Heart right ventricle (tissue), 16 donors: ENCODE measurements around the gene TAS2R43. TPM values are rescaled to one million over a fixed set of nuclear protein-coding genes. Genes with fewer than 3 reads are reported as not detected.
A peak's percentile ranks its signal among the peaks of the same experiment; 100 is the strongest.

Experiments
- ATAC-seq, 8 donors: fragments of 200-7000 bp; cut with Tn5 transposase; one replicate each; pipeline ENCODE4 v1.9.1; 2020; ENCODE audit warnings: mild to moderate bottlenecking in 8 of 8, moderate library complexity in 8 of 8, moderate number of reproducible peaks in 1 of 8
- DNase-seq, 2 donors: peaks; one replicate each; pipeline ENCODE4 v3.0.0-alpha.2; 2020
- H3K27ac ChIP-seq, 10 donors: fragments of 200-600 bp; sonication (generic) in 2 of 10; one replicate each; pipeline versions ENCODE4 v1.5.0 to v1.8.0; 2020 to 2022; ENCODE audit warnings: mild to moderate bottlenecking in 3 of 10
- H3K27me3 ChIP-seq, 7 donors: fragments of 200-600 bp; one replicate each; pipeline ENCODE4 v1.8.0; 2021 to 2022; ENCODE audit warnings: mild to moderate bottlenecking in 2 of 7
- H3K36me3 ChIP-seq, 9 donors: fragments of 200-600 bp; sonication (generic) in 1 of 9; one replicate each; pipeline versions ENCODE4 v1.5.0 to v1.8.0; 2020 to 2022; ENCODE audit warnings: mild to moderate bottlenecking in 2 of 9
- H3K4me1 ChIP-seq, 9 donors: fragments of 200-600 bp; sonication (generic) in 1 of 9; one replicate each; pipeline versions ENCODE4 v1.5.0 to v1.8.0; 2020 to 2022; ENCODE audit warnings: mild to moderate bottlenecking in 4 of 9
- H3K4me3 ChIP-seq, 10 donors: fragments of 200-600 bp; sonication (generic) in 2 of 10; one replicate each; pipeline versions ENCODE4 v1.5.0 to v1.8.0; 2020 to 2022; ENCODE audit warnings: mild to moderate bottlenecking in 7 of 10, moderate library complexity in 2 of 10
- H3K9me3 ChIP-seq, 11 donors: fragments of 200-600 bp in 10 of 11; sonication (generic) in 2 of 11; one replicate each; pipeline versions ENCODE4 v1.5.0 to v1.8.0; 2013 to 2022; ENCODE audit warnings: mild to moderate bottlenecking in 2 of 11, control low read depth in 1 of 11, moderate library complexity in 1 of 11
- WGBS, 2 donors: extraction: QIAGEN DNeasy Blood & Tissue Kit; methylation state at CpG; one replicate each; pipeline ENCODE4 v1.1.7; 2013; ENCODE audit warnings: inconsistent platforms in 1 of 2; 5-methylcytosine and 5-hydroxymethylcytosine counted together
- intact Hi-C, 10 donors: fragments of 100-400 bp; cut with DNase I; formaldehyde crosslinking; loops; one replicate each; pipeline versions ENCODE4 v1.11.1 to v1.14.2; 2022
- polyA plus RNA-seq, 2 donors: library from polyadenylated mRNA; stranded (reverse); fragments of 200-250 nt; gene quantifications; one replicate each; pipeline ENCODE4 v1.2.3, GENCODE V29; 2013
- total RNA-seq, 10 donors: library from RNA; stranded (reverse); fragmentation: NEBNext Ultra II Directional in 3 of 10; extraction: Animal tissue kit (Norgen Biotek cat#: 25700) in 3 of 10; gene quantifications; one replicate each; pipeline versions ENCODE4 v1.2.1 to v1.2.4, GENCODE V29; 2021 to 2023
- TF ChIP-seq, protein P1 (sequence below), 9 donors: fragments of 200-600 bp; sonication (generic) in 2 of 9; IDR thresholded peaks; one replicate each; pipeline versions ENCODE4 v1.5.0 to v1.8.0; 2021 to 2022; ENCODE audit warnings: antibody characterized with exemption in 9 of 9, mild to moderate bottlenecking in 5 of 9, moderate library complexity in 1 of 9
- donor health status: Arrhythmogenic right ventricular cardiomyopathy.
- donor health status: ischemic (EF 13 %, LVEDD 7.1; RV severe dilation, severe dysfunction).
- donor health status: healthy with polysubstance abuse.
- donor health status: DM: no; HTN: yes; CAD: no.
- donor health status: DM: no; HTN: no; CAD: no.
- donor health status: ischemic (EF 25% LVEDD 6.9; RV normal size, moderate dysfunction).
- donor health status: ischemic (EF 25% LVEDD 5.7; RV mildly dilated, moderate dysfunction).
- donor health status: healthy.
- donor health status: DM: yes; HTN: yes; CAD: no.
- donor health status: Ischemic cardiomyopathy.
- donor health status: ischemic (EF 35%, LVEDD 5.7; RV mildly dilated, moderate dysfunction).
- donor health status: nonischemic (EF 11% LVEDD 7.7; RV severe dilation, severe dysfunction).
- donor health status: DM: yes; HTN: yes; CAD: no.
- donor health status: PGD.
- donor health status: ischemic (EF 29% LVEDD 5.4; RV normal size, mild dysfunction).
- donor health status: nonischemic (EF 23%, LVEDD 6.1; RV moderate dilation, normal function).

TAS2R43 gene
- total and polyA plus RNA-seq, 12 donors: 0.28 to 0.53 (median 0.31) TPM; not detected in 8

GRCh38 chr12:11089246-11089645, 2.9 kb downstream of the TAS2R43 start:
- peak in 1 of 8 donors; percentile 68 for ATAC-seq

GRCh38 chr12:11085419-11085818, 6.7 kb downstream of the TAS2R43 start:
- H3K36me3 ChIP-seq: no peaks in the 10 kb centered on the region
- peaks cover 0 to 17% (median 0%) of the 10 kb centered on the region in 11 donors for H3K9me3 ChIP-seq
- peaks cover 0 to 5% (median 0%) of the 10 kb centered on the region in 9 donors for H3K4me1 ChIP-seq
- DNase-seq (no peak), ATAC-seq (no peak)
- no peak overlapping the region for H3K27ac ChIP-seq
- H3K4me3 ChIP-seq: no peak overlapping the region
- 92% methylated on average over 3 of the region's 3 CpGs; no CpG with 5 or more reads in 1 of the 2 donors for WGBS, 2 donors
- H3K27me3 ChIP-seq: no peaks in the 10 kb centered on the region
- TF ChIP-seq, protein P1, sequence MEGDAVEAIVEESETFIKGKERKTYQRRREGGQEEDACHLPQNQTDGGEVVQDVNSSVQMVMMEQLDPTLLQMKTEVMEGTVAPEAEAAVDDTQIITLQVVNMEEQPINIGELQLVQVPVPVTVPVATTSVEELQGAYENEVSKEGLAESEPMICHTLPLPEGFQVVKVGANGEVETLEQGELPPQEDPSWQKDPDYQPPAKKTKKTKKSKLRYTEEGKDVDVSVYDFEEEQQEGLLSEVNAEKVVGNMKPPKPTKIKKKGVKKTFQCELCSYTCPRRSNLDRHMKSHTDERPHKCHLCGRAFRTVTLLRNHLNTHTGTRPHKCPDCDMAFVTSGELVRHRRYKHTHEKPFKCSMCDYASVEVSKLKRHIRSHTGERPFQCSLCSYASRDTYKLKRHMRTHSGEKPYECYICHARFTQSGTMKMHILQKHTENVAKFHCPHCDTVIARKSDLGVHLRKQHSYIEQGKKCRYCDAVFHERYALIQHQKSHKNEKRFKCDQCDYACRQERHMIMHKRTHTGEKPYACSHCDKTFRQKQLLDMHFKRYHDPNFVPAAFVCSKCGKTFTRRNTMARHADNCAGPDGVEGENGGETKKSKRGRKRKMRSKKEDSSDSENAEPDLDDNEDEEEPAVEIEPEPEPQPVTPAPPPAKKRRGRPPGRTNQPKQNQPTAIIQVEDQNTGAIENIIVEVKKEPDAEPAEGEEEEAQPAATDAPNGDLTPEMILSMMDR (IDR thresholded peaks at IDR 0.05): no peak
- intact Hi-C loops: loop anchor here in 1 of 10 donors (5.0 kb wide), 1 partner anchor 48 kb away; no protein-coding TSS in a partner anchor

More at GRCh38 chr12:11089246-11089645, 2.9 kb downstream of the TAS2R43 start:
- Histone ChIP-seq H3K27me3 (no peaks in the 10 kb centered on the region), H3K27ac (no peak overlapping the region), H3K4me1 (peaks cover 0 to 5% (median 0%) of the 10 kb centered on the region in 9 donors), H3K9me3 (no peaks in the 10 kb centered on the region), H3K36me3 (no peaks in the 10 kb centered on the region), H3K4me3 (no peak overlapping the region)
- no peak for DNase-seq
- WGBS, 2 donors: 0 to 32% methylated on average over 1 to 5 of the region's 5 CpGs
- intact Hi-C loops: loop anchor here in 1 of 10 donors (5.0 kb wide), 1 partner anchor 52 kb away; no protein-coding TSS in a partner anchor
- TF ChIP-seq, protein P1 (IDR thresholded peaks at IDR 0.05): no peak

GRCh38 chr12:11081987-11082386, 10.1 kb downstream of the TAS2R43 start:
- Histone ChIP-seq H3K36me3 (no peaks in the 10 kb centered on the region), H3K27ac (no peak overlapping the region), H3K4me3 (no peak overlapping the region), H3K27me3 (no peaks in the 10 kb centered on the region), H3K4me1 (no peaks in the 10 kb centered on the region), H3K9me3 (peaks cover 0 to 19% (median 0%) of the 10 kb centered on the region in 11 donors)
- intact Hi-C loops: no loop called here
- DNase-seq (no peak), ATAC-seq (no peak)
- TF ChIP-seq, protein P1 (IDR thresholded peaks at IDR 0.05): no peak
- WGBS, 2 donors: 95% methylated on average over 2 of the region's 2 CpGs; no CpG with 5 or more reads in 1 of the 2 donors

DNA sequence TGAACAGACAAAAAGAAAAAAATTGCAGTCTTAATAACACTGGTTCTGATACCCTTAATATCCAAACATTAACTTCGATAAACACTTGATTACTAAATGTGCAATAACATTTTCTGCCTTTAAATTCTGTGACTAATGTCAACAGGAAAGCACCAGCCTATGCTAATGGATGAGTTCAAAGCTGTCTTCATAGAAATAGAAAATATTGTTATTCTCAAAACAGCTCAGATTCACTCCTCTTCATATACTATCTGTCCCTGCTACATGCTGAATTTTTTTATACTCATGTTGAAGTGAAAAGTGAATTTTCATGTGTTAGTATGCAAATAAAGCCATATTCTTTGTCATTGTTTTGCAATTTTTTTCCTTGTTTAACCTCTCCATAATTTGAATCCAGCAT, 13.9 kb downstream of the TAS2R43 start:
- peaks cover 0 to 19% (median 0%) of the 10 kb centered on the region in 11 donors for H3K9me3 ChIP-seq
- no peak for ATAC-seq
- no peak overlapping the region for H3K27ac ChIP-seq
- TF ChIP-seq, protein P1 (IDR thresholded peaks at IDR 0.05): no peak
- DNase-seq: no peak
- intact Hi-C loops: no loop called here
- no peaks in the 10 kb centered on the region for H3K27me3 ChIP-seq
- 100% methylated on average over 1 of the region's 1 CpG for WGBS, 2 donors
- H3K4me3 ChIP-seq: no peak overlapping the region
- H3K36me3 ChIP-seq: no peaks in the 10 kb centered on the region
- H3K4me1 ChIP-seq: no peaks in the 10 kb centered on the region
